Vagina (tissue), 2 donors: ENCODE data around the gene KCNS1. TPM values are rescaled to one million over a fixed set of nuclear protein-coding genes. Genes with fewer than 3 reads are reported as not detected.

Experiments used
- DNase-seq, 2 donors: peaks; one replicate each; pipeline ENCODE4 v3.0.0-alpha.2; 2017; ENCODE audit errors: extremely low spot score in 2 of 2
- H3K27ac ChIP-seq: fragments of 200-600 bp; sonication (generic); one replicate; pipeline ENCODE4 v1.5.1; 2019
- H3K27me3 ChIP-seq: fragments of 200-600 bp; sonication (generic); one replicate; pipeline ENCODE4 v1.5.1; 2019
- H3K36me3 ChIP-seq, 2 donors: fragments of 200-600 bp; sonication (generic); one replicate each; pipeline ENCODE4 v1.5.1; 2017 to 2019
- H3K4me1 ChIP-seq: fragments of 200-600 bp; sonication (generic); one replicate; pipeline ENCODE4 v1.5.1; 2019
- H3K4me3 ChIP-seq, 2 donors: fragments of 200-600 bp; sonication (generic); 1 replicate in 1 of 2; 2 replicates in 1 of 2; pipeline ENCODE4 v1.5.1; 2016 to 2019
- H3K9me3 ChIP-seq: fragments of 200-600 bp; sonication (generic); one replicate; pipeline ENCODE4 v1.5.1; 2019
- CTCF ChIP-seq, 3 experiments: fragments of 450-650 bp in 2 of 3; fragments of 200-600 bp in 1 of 3; sonication (generic) in 1 of 3; IDR thresholded peaks; one replicate each; pipeline ENCODE4 v1.5.1; 2017 to 2019; ENCODE audit warnings: antibody characterized with exemption in 3 of 3, mild to moderate bottlenecking in 2 of 3, moderate library complexity in 2 of 3
- POLR2A ChIP-seq, 2 donors: fragments of 450-650 bp; IDR thresholded peaks; one replicate each; pipeline ENCODE4 v1.6.1; 2017; ENCODE audit warnings: antibody characterized with exemption in 2 of 2, mild to moderate bottlenecking in 2 of 2, moderate library complexity in 2 of 2
- POLR2AphosphoS5 ChIP-seq, 2 donors: sonication (generic); formaldehyde crosslinking; IDR thresholded peaks; one replicate each; pipeline ENCODE4 v1.9.0; 2017; ENCODE audit warnings: antibody characterized with exemption in 2 of 2, mild to moderate bottlenecking in 2 of 2, low read depth in 1 of 2; ENCODE audit not compliant: insufficient read depth in 1 of 2
- intact Hi-C: fragments of 100-400 bp; cut with DNase I; formaldehyde crosslinking; loops from one replicate; pipeline ENCODE4 v1.15.1; 2023
- total RNA-seq: library from RNA; depleted of rRNA; stranded (reverse); fragments of >200 nt; gene quantifications from one replicate; pipeline ENCODE4 v1.2.3, GENCODE V29; 2016

The KCNS1 gene
- total RNA-seq, 1 donor from 2014 or later: not detected

GRCh38 chr20:45090481-45090880 lies 10.4 kb downstream of the KCNS1 start:
- intact Hi-C loops: loop anchor here (10.0 kb wide), 1 partner anchor 76 kb away; no protein-coding TSS in a partner anchor
- H3K36me3 ChIP-seq: no peaks in the 10 kb centered on the region
- H3K9me3 ChIP-seq: no peaks in the 10 kb centered on the region
- no peak for DNase-seq
- no peak overlapping the region for H3K27ac ChIP-seq
- H3K27me3 ChIP-seq: no peaks in the 10 kb centered on the region
- H3K4me3 ChIP-seq: no peak overlapping the region
- TF ChIP-seq CTCF (IDR thresholded peaks at IDR 0.05) (no peak), POLR2AphosphoS5 (IDR thresholded peaks at IDR 0.05; ENCODE audit: insufficient read depth in 1 of 2, low read depth in 1 of 2) (no peak), POLR2A (IDR thresholded peaks at IDR 0.05) (no peak)
- peaks cover 11% of the 10 kb centered on the region for H3K4me1 ChIP-seq

- Histone ChIP-seq H3K27me3 (no peaks in the 10 kb centered on the region), H3K27ac (no peak overlapping the region), H3K36me3 (no peaks in the 10 kb centered on the region), H3K9me3 (no peaks in the 10 kb centered on the region), H3K4me3 (no peak overlapping the region), H3K4me1 (peaks cover 11% of the 10 kb centered on the region)
- TF ChIP-seq POLR2A (IDR thresholded peaks at IDR 0.05): no peak
- no peak for TF ChIP-seq CTCF (IDR thresholded peaks at IDR 0.05)
- TF ChIP-seq POLR2AphosphoS5 (IDR thresholded peaks at IDR 0.05; ENCODE audit: insufficient read depth in 1 of 2, low read depth in 1 of 2): no peak
- no peak for DNase-seq
- intact Hi-C loops: no loop called here
Measured at GRCh38 chr20:45088247-45088646, 12.7 kb downstream of the KCNS1 start.

GRCh38 chr20:45087814-45088213 lies 13.1 kb downstream of the KCNS1 start:
- TF ChIP-seq POLR2A (IDR thresholded peaks at IDR 0.05): no peak
- TF ChIP-seq POLR2AphosphoS5 (IDR thresholded peaks at IDR 0.05; ENCODE audit: insufficient read depth in 1 of 2, low read depth in 1 of 2): no peak
- TF ChIP-seq CTCF (IDR thresholded peaks at IDR 0.05): no peak
- intact Hi-C loops: no loop called here
- H3K27me3 ChIP-seq: no peaks in the 10 kb centered on the region
- no peak overlapping the region for H3K27ac ChIP-seq
- peaks cover 11% of the 10 kb centered on the region for H3K4me1 ChIP-seq
- H3K36me3 ChIP-seq: peaks cover 0 to 2% of the 10 kb centered on the region in 2 donors
- H3K9me3 ChIP-seq: peaks cover 1% of the 10 kb centered on the region
- no peak for DNase-seq
- no peak overlapping the region for H3K4me3 ChIP-seq

- peaks cover 11% of the 10 kb centered on the region for H3K4me1 ChIP-seq
- no peak overlapping the region for H3K4me3 ChIP-seq
- no peaks in the 10 kb centered on the region for H3K27me3 ChIP-seq
- intact Hi-C loops: no loop called here
- H3K9me3 ChIP-seq: peaks cover 7% of the 10 kb centered on the region
- H3K36me3 ChIP-seq: peaks cover 0 to 7% of the 10 kb centered on the region in 2 donors
- no peak for DNase-seq
- no peak overlapping the region for H3K27ac ChIP-seq
- TF ChIP-seq CTCF (IDR thresholded peaks at IDR 0.05) (no peak), POLR2A (IDR thresholded peaks at IDR 0.05) (no peak), POLR2AphosphoS5 (IDR thresholded peaks at IDR 0.05; ENCODE audit: insufficient read depth in 1 of 2, low read depth in 1 of 2) (no peak)
Measured at GRCh38 chr20:45087097-45087790, 13.7 kb downstream of the KCNS1 start.

GRCh38 chr20:45085867-45086266 lies 15.1 kb downstream of the KCNS1 start:
- DNase-seq: no peak
- Histone ChIP-seq H3K4me1 (peaks cover 11% of the 10 kb centered on the region), H3K9me3 (peaks cover 7% of the 10 kb centered on the region), H3K4me3 (no peak overlapping the region), H3K27me3 (no peaks in the 10 kb centered on the region), H3K36me3 (peaks cover 0 to 11% of the 10 kb centered on the region in 2 donors), H3K27ac (no peak overlapping the region)
- intact Hi-C loops: no loop called here
- TF ChIP-seq POLR2AphosphoS5 (IDR thresholded peaks at IDR 0.05; ENCODE audit: insufficient read depth in 1 of 2, low read depth in 1 of 2) (no peak), POLR2A (IDR thresholded peaks at IDR 0.05) (no peak), CTCF (IDR thresholded peaks at IDR 0.05) (no peak)
